ENCODE results near the gene ZNF41. TPM values are rescaled to one million over a fixed set of nuclear protein-coding genes. Genes with fewer than 3 reads are reported as not detected.

ZNF41 gene
- total RNA-seq, 1 donor from 2014 or later, result 4.9 TPM

- peaks cover 9% of the 10 kb centered on the region for H3K9me3 ChIP-seq
- no peak for DNase-seq (ENCODE audit: extremely low spot score in 2 of 2)
- H3K27me3 ChIP-seq, result no peaks in the 10 kb centered on the region
- peaks cover 0 to 17% of the 10 kb centered on the region in 2 donors for H3K36me3 ChIP-seq
- intact Hi-C loops (cut with DNase I), result loop anchor here (5.0 kb wide), 1 partner anchor 1299 kb away; no protein-coding TSS in a partner anchor
- TF ChIP-seq, protein P1, sequence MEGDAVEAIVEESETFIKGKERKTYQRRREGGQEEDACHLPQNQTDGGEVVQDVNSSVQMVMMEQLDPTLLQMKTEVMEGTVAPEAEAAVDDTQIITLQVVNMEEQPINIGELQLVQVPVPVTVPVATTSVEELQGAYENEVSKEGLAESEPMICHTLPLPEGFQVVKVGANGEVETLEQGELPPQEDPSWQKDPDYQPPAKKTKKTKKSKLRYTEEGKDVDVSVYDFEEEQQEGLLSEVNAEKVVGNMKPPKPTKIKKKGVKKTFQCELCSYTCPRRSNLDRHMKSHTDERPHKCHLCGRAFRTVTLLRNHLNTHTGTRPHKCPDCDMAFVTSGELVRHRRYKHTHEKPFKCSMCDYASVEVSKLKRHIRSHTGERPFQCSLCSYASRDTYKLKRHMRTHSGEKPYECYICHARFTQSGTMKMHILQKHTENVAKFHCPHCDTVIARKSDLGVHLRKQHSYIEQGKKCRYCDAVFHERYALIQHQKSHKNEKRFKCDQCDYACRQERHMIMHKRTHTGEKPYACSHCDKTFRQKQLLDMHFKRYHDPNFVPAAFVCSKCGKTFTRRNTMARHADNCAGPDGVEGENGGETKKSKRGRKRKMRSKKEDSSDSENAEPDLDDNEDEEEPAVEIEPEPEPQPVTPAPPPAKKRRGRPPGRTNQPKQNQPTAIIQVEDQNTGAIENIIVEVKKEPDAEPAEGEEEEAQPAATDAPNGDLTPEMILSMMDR (IDR thresholded peaks at IDR 0.05), result no peak
- TF ChIP-seq POLR2A (IDR thresholded peaks at IDR 0.05), result no peak
- TF ChIP-seq POLR2AphosphoS5 (IDR thresholded peaks at IDR 0.05; ENCODE audit: insufficient read depth in 1 of 2, low read depth in 1 of 2), result no peak
- no peak overlapping the region for H3K4me3 ChIP-seq
- no peak overlapping the region for H3K27ac ChIP-seq
- no peaks in the 10 kb centered on the region for H3K4me1 ChIP-seq
Measured at GRCh38 chrX:47413179-47413594, 69.8 kb downstream of the ZNF41 start.

Other genes starting within 250 kb of the ZNF41 start
- not detected for gene ZNF157, start 112.6 kb downstream of the ZNF41 start, total RNA-seq
- 31.4 TPM for gene ARAF, start 78.0 kb upstream of the ZNF41 start, total RNA-seq
- gene TIMP1, start 99.2 kb upstream of the ZNF41 start, total RNA-seq, result 309 TPM
- 2.7 TPM for gene SYN1, start 136.6 kb upstream of the ZNF41 start, total RNA-seq
- 0.74 TPM for gene CFP, start 146.7 kb upstream of the ZNF41 start, total RNA-seq
- 18.9 TPM for gene ELK1, start 167.3 kb upstream of the ZNF41 start, total RNA-seq
- gene UXT, start 176.0 kb upstream of the ZNF41 start, total RNA-seq, result 93.3 TPM

All from vagina (tissue), 2 donors.